Activated CD4-positive, alpha-beta T cell treated with anti-CD3 and anti-CD28 coated beads, Interleukin-2, amount 10 ng/mL, durations not matched to agents 24 days and 14 days (primary cell): ENCODE data around the gene DDHD1. TPM values are rescaled to one million over a fixed set of nuclear protein-coding genes. Genes with fewer than 3 reads are reported as not detected.
"Not testable (repeated sequence)": the region's sequence is repeated elsewhere in the genome, so short reads cannot be mapped to it uniquely, and the experiment has no call there.

Experiments
- DNase-seq: peaks from one replicate; pipeline ENCODE4 v3.0.0; 2022
- H3K27ac Mint-ChIP-seq: one replicate; pipeline ENCODE4 v1.8.0; 2022; ENCODE audit warnings: mild to moderate bottlenecking, mixed read lengths
- H3K27me3 Mint-ChIP-seq: one replicate; pipeline ENCODE4 v1.8.0; 2022; ENCODE audit warnings: mixed read lengths
- H3K36me3 Mint-ChIP-seq: one replicate; pipeline ENCODE4 v1.8.0; 2022; ENCODE audit warnings: low read depth, mild to moderate bottlenecking, mixed read lengths
- H3K4me1 Mint-ChIP-seq: one replicate; pipeline ENCODE4 v1.8.0; 2021; ENCODE audit warnings: mixed read lengths
- H3K4me3 Mint-ChIP-seq: one replicate; pipeline ENCODE4 v1.8.0; 2022; ENCODE audit warnings: mild to moderate bottlenecking, moderate library complexity, mixed read lengths
- H3K9me3 Mint-ChIP-seq: one replicate; pipeline ENCODE4 v1.8.0; 2021; ENCODE audit warnings: mixed read lengths
- intact Hi-C: fragments of 100-400 bp; cut with micrococcal nuclease; formaldehyde crosslinking; loops from one replicate; pipeline ENCODE4 v1.15.1; 2023
- total RNA-seq: library from RNA; stranded (reverse); gene quantifications from 2 replicates; pipeline ENCODE4 v1.2.3, GENCODE V29; 2022

The DDHD1 gene
- total RNA-seq, result 67.9 and 70.2 TPM in 2 replicates

- H3K4me1 Mint-ChIP-seq, result peaks cover 44% of the 10 kb centered on the region
- H3K4me3 Mint-ChIP-seq, result peak within 1 kb of the TSS; percentile 100
- H3K27me3 Mint-ChIP-seq, result no peaks in the 10 kb centered on the region
- peaks cover 31% of the 10 kb centered on the region for H3K36me3 Mint-ChIP-seq
- DNase-seq, result peak; percentile 96
- H3K9me3 Mint-ChIP-seq, result no peaks in the 10 kb centered on the region
- intact Hi-C loops, result loop anchor here (1.0 to 10.0 kb wide), 6 partner anchors 27 to 828 kb away; partner anchors contain the start of gene ERO1A
- H3K27ac Mint-ChIP-seq, result peak within 1 kb of the TSS; percentile 99
Measured at GRCh38 chr14:53152887-53153701, at the start of gene DDHD1. DDHD1 (minus strand) TSS chr14:53153323; CDS start chr14:53153098, 225 bp downstream.

- no peak overlapping the region for H3K4me3 Mint-ChIP-seq
- H3K9me3 Mint-ChIP-seq, result peaks cover 17% of the 10 kb centered on the region
- intact Hi-C loops, result no loop called here
- H3K27me3 Mint-ChIP-seq, result peaks cover under 1% of the 10 kb centered on the region
- no peak overlapping the region for H3K27ac Mint-ChIP-seq
- no peak for DNase-seq
- no peaks in the 10 kb centered on the region for H3K36me3 Mint-ChIP-seq
- H3K4me1 Mint-ChIP-seq, result peaks cover 17% of the 10 kb centered on the region
Measured at GRCh38 chr14:53195949-53196348, 42.8 kb upstream of the DDHD1 start.

GRCh38 chr14:53193193-53193592 is 40.1 kb upstream of the DDHD1 start:
- intact Hi-C loops, result no loop called here
- no peak for DNase-seq
- H3K4me1 Mint-ChIP-seq, result peaks cover 25% of the 10 kb centered on the region
- peaks cover 2% of the 10 kb centered on the region for H3K27me3 Mint-ChIP-seq
- no peak overlapping the region for H3K27ac Mint-ChIP-seq
- no peaks in the 10 kb centered on the region for H3K9me3 Mint-ChIP-seq
- no peaks in the 10 kb centered on the region for H3K36me3 Mint-ChIP-seq
- no peak overlapping the region for H3K4me3 Mint-ChIP-seq

GRCh38 chr14:53192052-53192760 is 39.1 kb upstream of the DDHD1 start:
- Mint-ChIP-seq H3K27me3 (peaks cover 2% of the 10 kb centered on the region), H3K4me3 (no peak overlapping the region), H3K27ac (no peak overlapping the region), H3K9me3 (no peaks in the 10 kb centered on the region), H3K36me3 (no peaks in the 10 kb centered on the region), H3K4me1 (peaks cover 25% of the 10 kb centered on the region)
- no peak for DNase-seq
- intact Hi-C loops, result no loop called here

GRCh38 chr14:53190938-53191337 is 37.8 kb upstream of the DDHD1 start:
- DNase-seq, result peak; percentile 67
- H3K27me3 Mint-ChIP-seq, result peaks cover 4% of the 10 kb centered on the region
- H3K4me1 Mint-ChIP-seq, result peaks cover 30% of the 10 kb centered on the region
- H3K27ac Mint-ChIP-seq, result peak overlapping the region; percentile 95
- peaks cover 4% of the 10 kb centered on the region for H3K9me3 Mint-ChIP-seq
- H3K36me3 Mint-ChIP-seq, result no peaks in the 10 kb centered on the region
- peak overlapping the region; percentile 36 for H3K4me3 Mint-ChIP-seq
- intact Hi-C loops, result loop anchor here (1.0 to 2.0 kb wide), 5 partner anchors 11 to 272 kb away; partner anchors contain the start of gene DDHD1

- H3K4me3 Mint-ChIP-seq, result no peak overlapping the region
- no peak for DNase-seq
- no peaks in the 10 kb centered on the region for H3K36me3 Mint-ChIP-seq
- H3K9me3 Mint-ChIP-seq, result peaks cover 4% of the 10 kb centered on the region
- H3K4me1 Mint-ChIP-seq, result peaks cover 36% of the 10 kb centered on the region
- intact Hi-C loops, result loop anchor here (10.0 kb wide), 1 partner anchor 363 kb away; no protein-coding TSS in a partner anchor
- peaks cover 4% of the 10 kb centered on the region for H3K27me3 Mint-ChIP-seq
- H3K27ac Mint-ChIP-seq, result no peak overlapping the region
Measured at GRCh38 chr14:53187921-53188463, 34.9 kb upstream of the DDHD1 start.

- peaks cover 38% of the 10 kb centered on the region for H3K4me1 Mint-ChIP-seq
- H3K27me3 Mint-ChIP-seq, result peaks cover 4% of the 10 kb centered on the region
- no peak for DNase-seq
- H3K9me3 Mint-ChIP-seq, result peaks cover 5% of the 10 kb centered on the region
- H3K4me3 Mint-ChIP-seq, result no peak overlapping the region
- H3K36me3 Mint-ChIP-seq, result no peaks in the 10 kb centered on the region
- intact Hi-C loops, result loop anchor here (10.0 kb wide), 1 partner anchor 362 kb away; no protein-coding TSS in a partner anchor
- H3K27ac Mint-ChIP-seq, result no peak overlapping the region
Measured at GRCh38 chr14:53186532-53186931, 33.4 kb upstream of the DDHD1 start.

- H3K27me3 Mint-ChIP-seq, result peaks cover 2% of the 10 kb centered on the region
- H3K9me3 Mint-ChIP-seq, result peaks cover 7% of the 10 kb centered on the region
- peak; percentile 37 for DNase-seq
- no peak overlapping the region for H3K4me3 Mint-ChIP-seq
- H3K36me3 Mint-ChIP-seq, result no peaks in the 10 kb centered on the region
- intact Hi-C loops, result loop anchor here (10.0 kb wide), 1 partner anchor 359 kb away; no protein-coding TSS in a partner anchor
- peaks cover 41% of the 10 kb centered on the region for H3K4me1 Mint-ChIP-seq
- H3K27ac Mint-ChIP-seq, result peak overlapping the region; percentile 48
Measured at GRCh38 chr14:53183611-53184010, 30.5 kb upstream of the DDHD1 start.

GRCh38 chr14:53183056-53183455 is 29.9 kb upstream of the DDHD1 start:
- Mint-ChIP-seq H3K4me3 (no peak overlapping the region), H3K4me1 (peaks cover 41% of the 10 kb centered on the region)

GRCh38 chr14:53181463-53182081 is 28.4 kb upstream of the DDHD1 start:
- DNase-seq, H3K4me3 Mint-ChIP-seq, H3K27me3 Mint-ChIP-seq, H3K36me3 Mint-ChIP-seq: not testable (repeated sequence)
- Mint-ChIP-seq H3K4me1 (peaks cover 37% of the 10 kb centered on the region), H3K9me3 (peaks cover 14% of the 10 kb centered on the region), H3K27ac (peak overlapping the region; percentile 74)
- intact Hi-C loops, result loop anchor here (10.0 kb wide), 1 partner anchor 357 kb away; no protein-coding TSS in a partner anchor

More at GRCh38 chr14:53183056-53183455, 29.9 kb upstream of the DDHD1 start:
- H3K27ac Mint-ChIP-seq, result no peak overlapping the region
- intact Hi-C loops, result loop anchor here (10.0 kb wide), 1 partner anchor 358 kb away; no protein-coding TSS in a partner anchor
- no peak for DNase-seq
- peaks cover 3% of the 10 kb centered on the region for H3K27me3 Mint-ChIP-seq
- peaks cover 10% of the 10 kb centered on the region for H3K9me3 Mint-ChIP-seq
- no peaks in the 10 kb centered on the region for H3K36me3 Mint-ChIP-seq

- intact Hi-C loops, result loop anchor here (1.0 to 10.0 kb wide), 4 partner anchors 11 to 356 kb away; partner anchors contain the start of gene DDHD1
- peak overlapping the region; percentile 74 for H3K27ac Mint-ChIP-seq
- H3K4me3 Mint-ChIP-seq, result peak overlapping the region; percentile 26
- peaks cover 36% of the 10 kb centered on the region for H3K4me1 Mint-ChIP-seq
- peaks cover 14% of the 10 kb centered on the region for H3K9me3 Mint-ChIP-seq
- peaks cover 1% of the 10 kb centered on the region for H3K27me3 Mint-ChIP-seq
- DNase-seq, result peak; percentile 82
- no peaks in the 10 kb centered on the region for H3K36me3 Mint-ChIP-seq
Measured at GRCh38 chr14:53180272-53181221, 27.4 kb upstream of the DDHD1 start.

- not testable (repeated sequence) for H3K27ac Mint-ChIP-seq, H3K4me3 Mint-ChIP-seq, DNase-seq, H3K36me3 Mint-ChIP-seq, H3K27me3 Mint-ChIP-seq
- intact Hi-C loops, result loop anchor here (1.0 to 10.0 kb wide), 4 partner anchors 12 to 355 kb away; partner anchors contain the start of gene DDHD1
- H3K4me1 Mint-ChIP-seq, result peaks cover 36% of the 10 kb centered on the region
- peaks cover 14% of the 10 kb centered on the region for H3K9me3 Mint-ChIP-seq
Measured at GRCh38 chr14:53179486-53180005, 26.4 kb upstream of the DDHD1 start.
